Uterus (tissue), 2 donors: ENCODE results near the gene STK33.

Experiments
- CTCF ChIP-seq, 4 experiments: fragments of 200-600 bp in 2 of 4; fragments of 450-650 bp in 2 of 4; sonication (generic) in 2 of 4; IDR thresholded peaks; one replicate each; pipeline ENCODE4 v1.5.1; 2016 to 2019; ENCODE audit warnings: antibody characterized with exemption in 4 of 4, mild to moderate bottlenecking in 2 of 4, moderate library complexity in 1 of 4
- POLR2A ChIP-seq, 2 donors: fragments of 450-650 bp; IDR thresholded peaks; one replicate each; pipeline ENCODE4 v1.6.1; 2016; ENCODE audit warnings: antibody characterized with exemption in 2 of 2, mild to moderate bottlenecking in 1 of 2, moderate library complexity in 1 of 2

- TF ChIP-seq CTCF (IDR thresholded peaks at IDR 0.05) = no peak
- TF ChIP-seq POLR2A (IDR thresholded peaks at IDR 0.05) = no peak
These were observed 60.7 kb downstream of the STK33 start for GRCh38 chr11:8533332-8533731.
